Smooth muscle cell of the umbilical artery (primary cell): ENCODE measurements around the gene SLCO6A1. TPM values are rescaled to one million over a fixed set of nuclear protein-coding genes. Genes with fewer than 3 reads are reported as not detected.

Source experiments
- total RNA-seq: library from RNA; depleted of rRNA; stranded (reverse); fragments of >200 nt; gene quantifications from 2 replicates; pipeline ENCODE4 v1.2.3, GENCODE V29; 2014

Gene SLCO6A1
- total RNA-seq = not detected in 2 replicates

GRCh38 chr5:102498271-102499034 is at the start of gene SLCO6A1:
Gene SLCO6A1, minus strand, starts transcription at chr5:102499001. Its CDS starts 157 bp downstream, at chr5:102498844.

Other genes with a start within 250 kb of the SLCO6A1 start
- gene SLCO4C1, start 202.7 kb downstream of the SLCO6A1 start, total RNA-seq = not detected in 2 replicates